Mesendoderm (in vitro differentiated cells): ENCODE data around the gene CCDC120.

Experiments
- DNase-seq: peaks from one replicate; pipeline ENCODE4 v3.0.0; 2013
- H2AK5ac ChIP-seq: 2 replicates; pipeline ENCODE4 v1.6.1; 2013; ENCODE audit warnings: low read length, inconsistent platforms
- H2BK120ac ChIP-seq: 2 replicates; pipeline ENCODE4 v1.6.1; 2013; ENCODE audit warnings: low read depth, mild to moderate bottlenecking, low read length, moderate library complexity, mixed read lengths
- H2BK15ac ChIP-seq: replicated peaks from 2 replicates; pipeline ENCODE4 v1.6.1; 2013; ENCODE audit warnings: low read depth, mild to moderate bottlenecking, moderate library complexity
- H2BK5ac ChIP-seq: 2 replicates; pipeline ENCODE4 v1.6.1; 2013; ENCODE audit warnings: low read length, inconsistent platforms
- H3K18ac ChIP-seq: 2 replicates; pipeline ENCODE4 v1.6.1; 2013; ENCODE audit warnings: mild to moderate bottlenecking, low read length, mixed read lengths
- H3K23ac ChIP-seq: one replicate; pipeline ENCODE4 v1.6.1; 2013; ENCODE audit warnings: low read length
- H3K27ac ChIP-seq: 2 replicates; pipeline ENCODE4 v1.5.1; 2013; ENCODE audit warnings: low read depth, mild to moderate bottlenecking, inconsistent platforms, low read length, moderate library complexity
- H3K27me3 ChIP-seq: 2 replicates; pipeline ENCODE4 v1.6.1; 2013; ENCODE audit warnings: low read length, control low read depth, mild to moderate bottlenecking, inconsistent platforms; ENCODE audit not compliant: insufficient read depth, poor library complexity
- H3K36me3 ChIP-seq: 2 replicates; pipeline ENCODE4 v1.6.1; 2013; ENCODE audit warnings: low read length, inconsistent platforms; ENCODE audit not compliant: control insufficient read depth, insufficient read depth
- H3K4ac ChIP-seq: one replicate; pipeline ENCODE4 v1.6.1; 2013; ENCODE audit warnings: low read depth, mild to moderate bottlenecking, low read length, moderate library complexity
- H3K4me1 ChIP-seq: 2 replicates; pipeline ENCODE4 v1.6.1; 2013; ENCODE audit warnings: low read depth, low read length, inconsistent platforms; ENCODE audit not compliant: control insufficient read depth
- H3K4me2 ChIP-seq: 2 replicates; pipeline ENCODE4 v1.6.1; 2013; ENCODE audit warnings: low read length
- H3K4me3 ChIP-seq: 2 replicates; pipeline ENCODE4 v1.5.1; 2013; ENCODE audit warnings: mild to moderate bottlenecking, low read length
- H3K56ac ChIP-seq: one replicate; pipeline ENCODE4 v1.6.1; 2013; ENCODE audit warnings: low read length
- H3K79me1 ChIP-seq: 2 replicates; pipeline ENCODE4 v1.6.1; 2013; ENCODE audit warnings: low read length, inconsistent platforms
- H3K79me2 ChIP-seq: 2 replicates; pipeline ENCODE4 v1.6.1; 2013; ENCODE audit warnings: mild to moderate bottlenecking, low read length; ENCODE audit not compliant: control insufficient read depth, insufficient read depth
- H3K9ac ChIP-seq: 2 replicates; pipeline ENCODE4 v1.6.1; 2013; ENCODE audit warnings: low read length, inconsistent platforms
- H4K5ac ChIP-seq: one replicate; pipeline ENCODE4 v1.6.1; 2013; ENCODE audit warnings: low read length
- H4K8ac ChIP-seq: one replicate; pipeline ENCODE4 v1.6.1; 2013; ENCODE audit warnings: low read depth, mild to moderate bottlenecking, control low read depth, low read length, moderate library complexity
- WGBS: extraction: QIAGEN DNeasy Blood & Tissue Kit; methylation state at CpG from one replicate; pipeline ENCODE4 v1.1.7; 2013; ENCODE audit warnings: low lambda C conversion rate, missing lambda C conversion rate; ENCODE audit not compliant: insufficient coverage; ENCODE audit errors: extremely low coverage; 5-methylcytosine and 5-hydroxymethylcytosine counted together

The CCDC120 gene

GRCh38 chrX:49064735-49065134, 5.9 kb downstream of the CCDC120 start:
- Histone ChIP-seq H3K18ac (no peak overlapping the region), H4K8ac (no peak overlapping the region), H3K9ac (no peak overlapping the region), H3K4me1 (no peaks in the 10 kb centered on the region), H2BK15ac (no peak overlapping the region), H3K36me3 (no peaks in the 10 kb centered on the region), H2BK120ac (no peak overlapping the region), H3K4me2 (no peak overlapping the region), H2AK5ac (no peak overlapping the region), H2BK5ac (no peak overlapping the region), H3K27ac (no peak overlapping the region), H3K27me3 (no peaks in the 10 kb centered on the region), H3K4me3 (no peak overlapping the region), H3K79me1 (peaks cover 3% of the 10 kb centered on the region), H3K23ac (no peak overlapping the region), H3K56ac (no peak overlapping the region), H3K79me2 (no peaks in the 10 kb centered on the region), H4K5ac (no peak overlapping the region), H3K4ac (no peak overlapping the region)
- no CpG with 5 or more reads among the region's 8 CpGs for WGBS
- DNase-seq: no peak

- Histone ChIP-seq H3K4me2 (no peak overlapping the region), H4K5ac (no peak overlapping the region), H3K23ac (no peak overlapping the region), H2AK5ac (no peak overlapping the region), H3K56ac (no peak overlapping the region), H3K18ac (no peak overlapping the region), H2BK15ac (no peak overlapping the region), H3K79me2 (no peaks in the 10 kb centered on the region), H3K9ac (no peak overlapping the region), H2BK5ac (no peak overlapping the region), H4K8ac (no peak overlapping the region), H3K79me1 (no peaks in the 10 kb centered on the region), H3K4ac (no peak overlapping the region), H3K36me3 (no peaks in the 10 kb centered on the region), H2BK120ac (no peak overlapping the region), H3K4me1 (no peaks in the 10 kb centered on the region), H3K27me3 (no peaks in the 10 kb centered on the region), H3K4me3 (no peak overlapping the region), H3K27ac (no peak overlapping the region)
- WGBS: no CpG with 5 or more reads among the region's 2 CpGs
- no peak for DNase-seq
Measured at GRCh38 chrX:49066278-49066677, 7.5 kb downstream of the CCDC120 start.

GRCh38 chrX:49066690-49067089, 7.9 kb downstream of the CCDC120 start:
- no peak overlapping the region for H3K23ac ChIP-seq
- no peaks in the 10 kb centered on the region for H3K79me1 ChIP-seq
- H4K5ac ChIP-seq: no peak overlapping the region
- H3K4me2 ChIP-seq: no peak overlapping the region
- H3K27ac ChIP-seq: no peak overlapping the region
- no peaks in the 10 kb centered on the region for H3K79me2 ChIP-seq
- no peak overlapping the region for H2BK15ac ChIP-seq
- H2BK5ac ChIP-seq: no peak overlapping the region
- H2AK5ac ChIP-seq: no peak overlapping the region
- no peaks in the 10 kb centered on the region for H3K4me1 ChIP-seq
- H3K4ac ChIP-seq: no peak overlapping the region
- no peak for DNase-seq
- H3K18ac ChIP-seq: no peak overlapping the region
- no CpG with 5 or more reads among the region's 9 CpGs for WGBS
- no peak overlapping the region for H3K4me3 ChIP-seq
- no peak overlapping the region for H3K9ac ChIP-seq
- no peaks in the 10 kb centered on the region for H3K27me3 ChIP-seq
- H4K8ac ChIP-seq: no peak overlapping the region
- H3K56ac ChIP-seq: no peak overlapping the region
- no peaks in the 10 kb centered on the region for H3K36me3 ChIP-seq
- H2BK120ac ChIP-seq: no peak overlapping the region

DNA sequence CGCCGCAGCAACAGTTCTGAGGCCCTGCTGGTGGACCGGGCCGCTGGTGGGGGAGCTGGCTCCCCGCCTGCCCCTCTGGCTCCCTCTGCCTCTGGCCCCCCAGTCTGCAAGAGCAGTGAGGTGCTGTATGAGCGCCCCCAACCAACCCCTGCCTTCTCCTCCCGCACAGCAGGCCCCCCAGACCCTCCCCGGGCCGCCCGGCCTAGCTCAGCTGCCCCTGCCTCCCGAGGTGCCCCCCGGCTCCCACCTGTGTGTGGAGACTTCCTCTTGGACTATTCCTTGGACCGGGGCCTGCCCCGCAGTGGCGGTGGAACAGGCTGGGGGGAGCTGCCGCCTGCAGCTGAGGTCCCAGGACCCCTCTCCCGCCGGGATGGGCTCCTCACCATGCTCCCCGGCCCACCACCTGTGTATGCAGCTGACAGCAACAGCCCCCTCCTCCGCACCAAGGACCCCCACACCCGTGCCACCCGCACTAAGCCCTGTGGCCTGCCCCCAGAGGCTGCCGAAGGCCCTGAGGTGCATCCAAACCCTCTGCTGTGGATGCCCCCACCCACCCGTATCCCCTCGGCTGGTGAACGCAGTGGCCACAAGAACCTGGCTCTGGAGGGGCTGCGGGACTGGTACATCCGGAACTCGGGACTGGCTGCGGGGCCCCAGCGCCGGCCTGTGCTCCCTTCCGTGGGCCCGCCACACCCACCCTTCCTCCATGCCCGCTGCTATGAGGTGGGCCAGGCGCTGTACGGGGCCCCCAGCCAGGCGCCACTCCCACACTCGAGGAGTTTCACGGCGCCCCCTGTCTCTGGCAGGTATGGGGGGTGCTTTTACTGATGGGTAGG, 8.7 kb downstream of the CCDC120 start:
- no peak for DNase-seq
- Histone ChIP-seq H3K23ac (no peak overlapping the region), H4K5ac (no peak overlapping the region), H3K9ac (no peak overlapping the region), H2BK5ac (no peak overlapping the region), H3K56ac (no peak overlapping the region), H3K27ac (no peak overlapping the region), H3K36me3 (no peaks in the 10 kb centered on the region), H4K8ac (no peak overlapping the region), H3K4me2 (no peak overlapping the region), H3K27me3 (no peaks in the 10 kb centered on the region), H3K18ac (no peak overlapping the region), H3K4me3 (no peak overlapping the region), H3K4ac (no peak overlapping the region), H3K79me2 (no peaks in the 10 kb centered on the region), H3K4me1 (no peaks in the 10 kb centered on the region), H2BK15ac (no peak overlapping the region), H2AK5ac (no peak overlapping the region), H2BK120ac (no peak overlapping the region), H3K79me1 (no peaks in the 10 kb centered on the region)
- WGBS: no CpG with 5 or more reads among the region's 41 CpGs

- Histone ChIP-seq H4K8ac (no peak overlapping the region), H3K9ac (no peak overlapping the region), H2AK5ac (no peak overlapping the region), H4K5ac (no peak overlapping the region), H2BK15ac (no peak overlapping the region), H3K56ac (no peak overlapping the region), H3K27me3 (no peaks in the 10 kb centered on the region), H3K79me2 (no peaks in the 10 kb centered on the region), H3K4me3 (no peak overlapping the region), H3K4me1 (no peaks in the 10 kb centered on the region), H3K18ac (no peak overlapping the region), H3K4me2 (no peak overlapping the region), H3K36me3 (no peaks in the 10 kb centered on the region), H2BK5ac (no peak overlapping the region), H3K4ac (no peak overlapping the region), H2BK120ac (no peak overlapping the region), H3K27ac (no peak overlapping the region), H3K79me1 (no peaks in the 10 kb centered on the region), H3K23ac (no peak overlapping the region)
- DNase-seq: no peak
- no CpG with 5 or more reads among the region's 11 CpGs for WGBS
Measured at GRCh38 chrX:49069038-49069437, 10.2 kb downstream of the CCDC120 start.

GRCh38 chrX:49070988-49071387, 12.2 kb downstream of the CCDC120 start:
- Histone ChIP-seq H3K9ac (no peak overlapping the region), H3K18ac (no peak overlapping the region), H3K79me2 (no peaks in the 10 kb centered on the region), H4K5ac (no peak overlapping the region), H3K27ac (no peak overlapping the region), H3K4me3 (no peak overlapping the region), H2BK120ac (no peak overlapping the region), H3K23ac (no peak overlapping the region), H2BK5ac (no peak overlapping the region), H3K56ac (no peak overlapping the region), H3K4me1 (no peaks in the 10 kb centered on the region), H3K4me2 (no peak overlapping the region), H3K27me3 (no peaks in the 10 kb centered on the region), H3K36me3 (no peaks in the 10 kb centered on the region), H4K8ac (no peak overlapping the region), H3K4ac (no peak overlapping the region), H3K79me1 (no peaks in the 10 kb centered on the region), H2AK5ac (no peak overlapping the region), H2BK15ac (no peak overlapping the region)
- WGBS: no CpG with 5 or more reads among the region's 4 CpGs
- no peak for DNase-seq
